A673 (cell line): ENCODE results near the gene CLDN24. TPM values are rescaled to one million over a fixed set of nuclear protein-coding genes. Genes with fewer than 3 reads are reported as not detected.

Experiments used
- BruUV-seq: library from RNA; stranded (reverse); fragments of 400-500 nt; replicated peaks from 2 replicates; lab custom pipeline; 2021; lab: Mats Ljungman, UMichigan
- CTCF ChIA-PET: fragments of 300-600 bp; sonication (Branson Sonifier 250); formaldehyde crosslinking; loops from one replicate; lab custom pipeline; 2022; ENCODE audit warnings: antibody characterized with exemption; lab: Charles Lee
- POLR2A ChIA-PET: fragments of 300-600 bp; sonication (Branson Sonifier 250); formaldehyde crosslinking; loops from one replicate; lab custom pipeline; 2022; ENCODE audit warnings: antibody characterized with exemption; ENCODE audit not compliant: low non-redundant PET; lab: Charles Lee
- DNase-seq: peaks from one replicate; pipeline ENCODE4 v3.0.0-alpha.2; 2015; ENCODE audit warnings: low spot score
- H3K27ac ChIP-seq: fragments of 200-600 bp; sonication (generic); 2 replicates; pipeline ENCODE4 v1.5.1; 2016; ENCODE audit warnings: mixed run types, low read depth, mild to moderate bottlenecking, mixed read lengths, antibody characterized with exemption, low read length; ENCODE audit not compliant: poor library complexity, severe bottlenecking
- H3K27me3 ChIP-seq: fragments of 200-600 bp; sonication (generic); replicated peaks from 2 replicates; pipeline ENCODE4 v1.6.1; 2017; ENCODE audit warnings: mixed run types, low read depth, mild to moderate bottlenecking, mixed read lengths, antibody characterized with exemption, low read length; ENCODE audit not compliant: insufficient read depth, poor library complexity
- H3K36me3 ChIP-seq: fragments of 200-600 bp; sonication (generic); 2 replicates; pipeline ENCODE4 v1.6.1; 2016; ENCODE audit warnings: mixed run types, mild to moderate bottlenecking, mixed read lengths, antibody characterized with exemption, low read length; ENCODE audit not compliant: insufficient read depth, poor library complexity, severe bottlenecking
- H3K4me1 ChIP-seq: fragments of 200-600 bp; sonication (generic); 2 replicates; pipeline ENCODE4 v1.6.1; 2017; ENCODE audit warnings: mixed run types, mild to moderate bottlenecking, mixed read lengths, antibody characterized with exemption, low read length; ENCODE audit not compliant: insufficient read depth, poor library complexity, severe bottlenecking
- H3K4me3 ChIP-seq: fragments of 200-600 bp; sonication (generic); 2 replicates; pipeline ENCODE4 v1.5.1; 2016; ENCODE audit warnings: low read depth, mixed run types, mild to moderate bottlenecking, mixed read lengths, low read length; ENCODE audit not compliant: poor library complexity, severe bottlenecking
- H3K9me3 ChIP-seq: fragments of 200-600 bp; sonication (generic); 2 replicates; pipeline ENCODE4 v1.6.1; 2016; ENCODE audit warnings: mixed run types, low read depth, mild to moderate bottlenecking, mixed read lengths, antibody characterized with exemption, low read length; ENCODE audit not compliant: poor library complexity, severe bottlenecking
- EZH2 ChIP-seq: fragments of 200-600 bp; sonication (generic); IDR thresholded peaks from 2 replicates; pipeline ENCODE4 v1.6.1; 2017; ENCODE audit warnings: borderline replicate concordance, low read depth, mild to moderate bottlenecking, mixed read lengths, antibody characterized with exemption, low read length; ENCODE audit not compliant: poor library complexity, severe bottlenecking
- intact Hi-C: fragments of 100-400 bp; cut with micrococcal nuclease; formaldehyde crosslinking; loops from one replicate; pipeline ENCODE4 v1.10.0; 2022; ENCODE audit not compliant: unreplicated experiment
- total RNA-seq: library from RNA; stranded (reverse); gene quantifications from 2 replicates; pipeline ENCODE4 v1.2.3, GENCODE V29; 2021
- TF ChIP-seq, protein P1 (sequence below): fragments of 300-800, 200-600 bp; sonication (generic); conservative IDR thresholded peaks from 2 replicates; pipeline ENCODE4 v1.5.1; 2017; ENCODE audit warnings: low read depth, mild to moderate bottlenecking, antibody characterized with exemption, low read length, moderate library complexity, mixed read lengths

The CLDN24 gene
- total RNA-seq, 1 experiment from 2014 or later = not detected

DNA sequence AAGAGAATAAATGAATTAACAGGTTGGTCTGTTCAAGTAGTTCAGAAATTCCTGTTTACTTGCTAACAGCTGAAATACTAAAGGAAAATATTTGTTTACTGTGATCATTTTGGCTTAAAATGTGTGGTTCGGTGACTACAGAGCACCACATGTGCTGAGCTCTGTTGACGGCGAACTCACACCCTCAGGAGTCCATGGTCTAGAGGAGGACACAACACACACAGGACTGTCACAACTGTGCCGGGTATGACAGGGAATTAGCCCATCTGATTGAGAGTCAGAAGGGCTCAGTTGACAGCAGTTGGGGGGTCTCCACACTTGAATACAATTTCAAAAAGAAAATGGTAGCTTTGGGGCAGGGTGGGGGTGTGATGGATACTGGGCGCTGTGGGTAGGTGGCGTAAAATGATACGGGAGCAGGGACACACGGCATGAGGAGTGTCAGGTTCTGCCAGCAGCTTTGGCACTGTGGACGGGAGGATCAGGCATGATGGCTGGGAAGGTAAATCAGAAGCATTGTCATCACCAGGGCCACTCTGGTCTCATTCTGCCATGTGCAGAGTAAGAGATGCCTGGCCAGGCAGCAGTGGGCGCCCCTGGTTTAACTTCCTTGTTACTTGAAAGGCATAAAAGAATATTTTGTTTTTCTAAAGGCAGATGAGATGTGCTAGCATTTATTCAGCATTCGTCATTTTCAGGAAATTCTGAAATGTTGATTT lies 35.5 kb downstream of the CLDN24 start:
- H3K27ac ChIP-seq = no peak overlapping the region
- H3K36me3 ChIP-seq = peaks cover 77% of the 10 kb centered on the region
- no peaks in the 10 kb centered on the region for H3K4me1 ChIP-seq
- H3K4me3 ChIP-seq = no peak overlapping the region
- POLR2A ChIA-PET = no interaction called here
- intact Hi-C loops = no loop called here
- no TSS peak for BruUV-seq
- DNase-seq = no peak
- CTCF ChIA-PET = no interaction called here
- no peaks in the 10 kb centered on the region for H3K27me3 ChIP-seq
- TF ChIP-seq EZH2 = no peak
- TF ChIP-seq, protein P1, sequence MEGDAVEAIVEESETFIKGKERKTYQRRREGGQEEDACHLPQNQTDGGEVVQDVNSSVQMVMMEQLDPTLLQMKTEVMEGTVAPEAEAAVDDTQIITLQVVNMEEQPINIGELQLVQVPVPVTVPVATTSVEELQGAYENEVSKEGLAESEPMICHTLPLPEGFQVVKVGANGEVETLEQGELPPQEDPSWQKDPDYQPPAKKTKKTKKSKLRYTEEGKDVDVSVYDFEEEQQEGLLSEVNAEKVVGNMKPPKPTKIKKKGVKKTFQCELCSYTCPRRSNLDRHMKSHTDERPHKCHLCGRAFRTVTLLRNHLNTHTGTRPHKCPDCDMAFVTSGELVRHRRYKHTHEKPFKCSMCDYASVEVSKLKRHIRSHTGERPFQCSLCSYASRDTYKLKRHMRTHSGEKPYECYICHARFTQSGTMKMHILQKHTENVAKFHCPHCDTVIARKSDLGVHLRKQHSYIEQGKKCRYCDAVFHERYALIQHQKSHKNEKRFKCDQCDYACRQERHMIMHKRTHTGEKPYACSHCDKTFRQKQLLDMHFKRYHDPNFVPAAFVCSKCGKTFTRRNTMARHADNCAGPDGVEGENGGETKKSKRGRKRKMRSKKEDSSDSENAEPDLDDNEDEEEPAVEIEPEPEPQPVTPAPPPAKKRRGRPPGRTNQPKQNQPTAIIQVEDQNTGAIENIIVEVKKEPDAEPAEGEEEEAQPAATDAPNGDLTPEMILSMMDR = no peak
- no peaks in the 10 kb centered on the region for H3K9me3 ChIP-seq

DNA sequence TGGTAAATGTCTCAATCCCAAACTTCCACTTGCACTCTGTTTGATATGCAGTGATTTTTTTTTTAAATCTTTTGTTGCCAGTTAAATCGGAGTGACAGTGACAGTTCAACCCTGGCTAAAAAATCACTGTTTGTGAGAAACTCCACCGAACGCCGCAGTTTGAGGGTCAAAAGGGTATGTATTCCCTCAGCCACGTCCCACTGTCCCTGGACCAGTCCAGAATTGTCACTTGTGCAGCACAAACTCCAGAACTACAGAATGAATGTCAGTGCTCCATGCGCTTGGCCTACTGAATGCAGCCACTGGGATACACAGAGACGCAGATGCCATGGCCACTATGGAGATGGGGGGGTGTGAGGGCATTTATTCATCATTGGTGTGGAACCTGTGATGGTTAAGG lies 36.3 kb downstream of the CLDN24 start:
- ChIA-PET CTCF (no interaction called here), POLR2A (no interaction called here)
- no peaks in the 10 kb centered on the region for H3K9me3 ChIP-seq
- intact Hi-C loops = no loop called here
- H3K4me1 ChIP-seq = no peaks in the 10 kb centered on the region
- peaks cover 84% of the 10 kb centered on the region for H3K36me3 ChIP-seq
- TF ChIP-seq, protein P1 = no peak
- TF ChIP-seq EZH2 = no peak
- DNase-seq = no peak
- no TSS peak for BruUV-seq
- no peak overlapping the region for H3K27ac ChIP-seq
- H3K27me3 ChIP-seq = no peaks in the 10 kb centered on the region
- no peak overlapping the region for H3K4me3 ChIP-seq

DNA sequence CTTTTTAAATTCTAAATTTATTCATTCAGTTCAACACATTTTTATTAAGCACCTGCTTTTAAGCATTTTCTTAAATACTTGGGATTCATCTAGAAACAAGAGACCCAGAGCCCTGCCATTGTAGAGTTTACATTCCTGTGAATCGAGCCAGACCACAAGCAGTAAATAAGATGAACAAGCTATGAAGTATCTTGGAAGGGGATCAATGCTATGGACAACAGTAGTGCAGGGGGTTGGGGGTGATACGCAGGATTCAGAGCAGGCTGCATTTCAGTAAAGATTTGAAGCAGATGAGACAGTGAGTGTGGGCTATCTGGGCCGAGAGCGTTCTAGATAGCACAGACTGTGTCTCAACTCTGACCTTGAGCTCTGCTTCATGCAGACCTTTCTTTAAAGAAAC lies 37.3 kb downstream of the CLDN24 start:
- CTCF ChIA-PET = no interaction called here
- POLR2A ChIA-PET = no interaction called here
- H3K27me3 ChIP-seq = no peaks in the 10 kb centered on the region
- H3K27ac ChIP-seq = no peak overlapping the region
- intact Hi-C loops = no loop called here
- no peaks in the 10 kb centered on the region for H3K4me1 ChIP-seq
- TF ChIP-seq, protein P1 = no peak
- TF ChIP-seq EZH2 = no peak
- H3K36me3 ChIP-seq = peaks cover 86% of the 10 kb centered on the region
- no peak for DNase-seq
- H3K4me3 ChIP-seq = no peak overlapping the region
- no peaks in the 10 kb centered on the region for H3K9me3 ChIP-seq
- no TSS peak for BruUV-seq
